ENCODE measurements around the gene GHITM.

Gene GHITM

DNA sequence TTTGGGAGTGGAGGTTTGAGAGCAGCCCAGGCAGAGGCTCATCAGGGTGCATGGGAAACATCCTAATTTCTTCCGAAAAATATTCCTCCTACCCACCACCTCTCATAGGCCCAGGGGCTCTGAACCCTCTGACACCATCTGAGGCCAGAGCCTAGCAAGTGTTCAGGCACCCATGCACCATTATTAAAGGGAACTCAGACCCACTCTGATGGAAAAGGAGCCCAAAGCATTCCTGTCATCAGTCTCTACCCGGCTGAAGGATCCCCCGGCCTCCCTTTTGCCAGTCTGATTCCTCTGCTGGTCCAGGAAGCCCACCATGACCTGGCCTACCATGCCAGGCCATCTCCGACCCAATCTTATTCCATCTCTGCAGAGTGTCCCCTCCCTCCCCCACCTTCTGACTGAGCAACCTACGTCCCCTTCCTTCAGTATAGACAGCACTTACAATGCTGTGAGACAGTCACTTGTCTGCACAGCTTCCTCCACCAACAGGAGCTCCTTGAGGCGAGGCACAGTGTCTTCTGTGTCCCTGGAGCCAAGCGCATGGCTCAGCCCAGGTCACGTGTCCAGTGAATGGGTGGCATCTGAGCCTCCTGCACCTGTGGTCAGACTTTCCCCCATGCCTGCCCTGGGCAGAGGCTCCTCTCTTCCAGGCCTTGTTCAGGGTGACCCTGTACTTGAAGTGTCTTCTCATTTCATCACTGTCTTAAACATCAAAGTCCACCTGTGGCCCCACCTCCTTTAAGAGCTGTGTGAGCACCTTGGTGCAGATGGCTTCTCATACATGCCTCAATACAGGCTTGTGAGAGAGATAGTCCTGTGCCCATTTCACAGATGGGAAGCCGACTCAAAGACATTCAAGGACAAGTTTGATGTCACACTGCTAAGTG lies 33.4 kb downstream of the GHITM start:
- TF ChIP-seq, protein P1, sequence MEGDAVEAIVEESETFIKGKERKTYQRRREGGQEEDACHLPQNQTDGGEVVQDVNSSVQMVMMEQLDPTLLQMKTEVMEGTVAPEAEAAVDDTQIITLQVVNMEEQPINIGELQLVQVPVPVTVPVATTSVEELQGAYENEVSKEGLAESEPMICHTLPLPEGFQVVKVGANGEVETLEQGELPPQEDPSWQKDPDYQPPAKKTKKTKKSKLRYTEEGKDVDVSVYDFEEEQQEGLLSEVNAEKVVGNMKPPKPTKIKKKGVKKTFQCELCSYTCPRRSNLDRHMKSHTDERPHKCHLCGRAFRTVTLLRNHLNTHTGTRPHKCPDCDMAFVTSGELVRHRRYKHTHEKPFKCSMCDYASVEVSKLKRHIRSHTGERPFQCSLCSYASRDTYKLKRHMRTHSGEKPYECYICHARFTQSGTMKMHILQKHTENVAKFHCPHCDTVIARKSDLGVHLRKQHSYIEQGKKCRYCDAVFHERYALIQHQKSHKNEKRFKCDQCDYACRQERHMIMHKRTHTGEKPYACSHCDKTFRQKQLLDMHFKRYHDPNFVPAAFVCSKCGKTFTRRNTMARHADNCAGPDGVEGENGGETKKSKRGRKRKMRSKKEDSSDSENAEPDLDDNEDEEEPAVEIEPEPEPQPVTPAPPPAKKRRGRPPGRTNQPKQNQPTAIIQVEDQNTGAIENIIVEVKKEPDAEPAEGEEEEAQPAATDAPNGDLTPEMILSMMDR (IDR thresholded peaks at IDR 0.05; ENCODE audit: borderline replicate concordance, insufficient read depth, low read depth, low read length), result no peak
- no peak overlapping the region for H3K4me3 ChIP-seq (ENCODE audit: low read depth, low read length)

DNA sequence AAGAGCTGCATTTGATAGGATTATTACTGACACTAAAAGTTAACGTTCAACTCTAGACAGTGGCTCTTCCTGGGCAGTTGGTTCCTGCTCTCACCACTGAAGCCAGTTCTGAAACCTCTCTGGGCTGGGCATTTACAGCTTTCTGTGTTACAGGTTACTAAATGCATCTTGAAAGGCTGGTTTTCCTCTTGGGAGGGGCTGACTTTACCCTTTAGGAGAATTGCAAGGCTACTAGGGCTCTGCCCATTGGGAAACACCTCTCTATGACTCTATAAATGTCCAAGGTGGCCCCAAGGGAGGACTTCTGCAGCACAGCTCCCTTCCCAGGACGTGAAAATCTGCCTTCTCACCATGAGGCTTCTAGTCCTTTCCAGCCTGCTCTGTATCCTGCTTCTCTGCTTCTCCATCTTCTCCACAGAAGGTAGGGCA lies 34.2 kb downstream of the GHITM start, which contains the start of gene GPR15LG:
Gene GPR15LG, plus strand, starts transcription at position 301 of the 429 bp plus-strand sequence. Its CDS starts 51 bp downstream, at position 352.
- no peak within 1 kb of the TSS for H3K4me3 ChIP-seq (ENCODE audit: low read depth, low read length)
- TF ChIP-seq, protein P1 (IDR thresholded peaks at IDR 0.05; ENCODE audit: borderline replicate concordance, insufficient read depth, low read depth, low read length), result no peak

DNA sequence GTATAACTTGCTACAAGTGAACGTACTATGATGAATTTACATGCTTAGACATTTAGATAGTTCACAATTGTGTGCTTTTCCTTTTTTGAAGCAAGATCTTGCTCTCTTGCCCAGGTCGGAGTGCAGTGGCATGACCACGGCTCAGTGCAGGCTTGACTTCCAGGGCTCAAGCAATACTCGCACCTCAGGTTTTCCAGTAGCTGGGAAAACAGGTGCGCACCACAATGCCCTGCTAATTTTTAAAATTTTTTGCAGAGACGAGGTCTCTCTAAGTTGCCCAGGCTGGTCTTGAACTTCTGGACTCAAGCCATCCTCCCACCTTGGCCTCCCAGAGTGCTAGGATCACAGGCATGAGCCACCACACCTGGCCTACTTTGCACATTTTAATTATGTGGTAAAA lies 36.1 kb downstream of the GHITM start:
- H3K4me3 ChIP-seq (ENCODE audit: low read depth, low read length), result no peak overlapping the region
- TF ChIP-seq, protein P1 (IDR thresholded peaks at IDR 0.05; ENCODE audit: borderline replicate concordance, insufficient read depth, low read depth, low read length), result no peak

DNA sequence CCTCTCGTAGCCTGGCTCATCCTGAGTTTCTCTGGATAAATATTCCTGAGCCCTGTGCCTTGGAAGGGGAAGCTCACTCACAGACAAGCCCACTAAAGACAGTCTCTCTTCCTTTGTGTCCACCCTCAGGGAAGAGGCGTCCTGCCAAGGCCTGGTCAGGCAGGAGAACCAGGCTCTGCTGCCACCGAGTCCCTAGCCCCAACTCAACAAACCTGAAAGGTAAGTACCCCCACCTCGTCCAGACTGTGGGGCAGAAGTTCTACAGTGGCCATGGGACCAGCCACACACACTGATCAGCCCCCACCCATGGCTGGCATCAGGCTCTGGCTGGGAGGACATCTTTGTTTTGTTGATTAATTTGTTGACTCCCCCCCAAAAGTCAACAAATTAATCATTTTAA lies 37.0 kb downstream of the GHITM start:
- TF ChIP-seq, protein P1 (IDR thresholded peaks at IDR 0.05; ENCODE audit: borderline replicate concordance, insufficient read depth, low read depth, low read length), result no peak
- H3K4me3 ChIP-seq (ENCODE audit: low read depth, low read length), result no peak overlapping the region

DNA sequence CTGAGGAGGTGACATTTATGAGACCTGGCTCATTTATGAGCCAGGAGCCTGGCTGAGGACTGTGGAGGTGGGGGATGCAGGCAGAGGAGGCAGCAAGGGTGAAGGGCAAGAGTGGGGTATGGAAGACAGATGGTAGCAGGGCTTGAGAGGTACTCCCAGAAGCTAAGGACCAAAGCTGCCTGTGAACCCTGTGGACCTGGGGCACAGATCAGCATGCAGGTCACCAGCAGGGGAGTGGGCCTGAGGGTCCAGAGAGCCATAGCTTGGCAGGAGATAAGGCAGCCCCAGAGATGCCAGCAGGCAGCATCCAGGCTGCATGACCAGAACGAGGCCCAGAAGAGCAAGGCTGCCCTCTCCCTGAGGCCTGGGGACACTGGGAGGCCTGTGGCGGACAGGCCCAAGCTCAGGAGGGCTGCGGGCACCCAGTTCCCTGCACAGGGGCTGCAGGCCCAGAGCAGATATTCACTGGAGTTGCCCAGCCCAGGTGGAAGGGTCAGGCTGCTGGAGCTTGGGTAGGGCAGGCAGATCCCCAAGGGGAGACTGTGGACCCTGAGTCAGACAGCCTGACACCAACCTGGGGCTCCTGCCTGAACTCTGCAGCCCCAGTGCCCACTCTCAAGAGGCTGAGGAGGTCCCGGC lies 37.6 kb downstream of the GHITM start:
- H3K4me3 ChIP-seq (ENCODE audit: low read depth, low read length), result no peak overlapping the region
- TF ChIP-seq, protein P1 (IDR thresholded peaks at IDR 0.05; ENCODE audit: borderline replicate concordance, insufficient read depth, low read depth, low read length), result no peak

DNA sequence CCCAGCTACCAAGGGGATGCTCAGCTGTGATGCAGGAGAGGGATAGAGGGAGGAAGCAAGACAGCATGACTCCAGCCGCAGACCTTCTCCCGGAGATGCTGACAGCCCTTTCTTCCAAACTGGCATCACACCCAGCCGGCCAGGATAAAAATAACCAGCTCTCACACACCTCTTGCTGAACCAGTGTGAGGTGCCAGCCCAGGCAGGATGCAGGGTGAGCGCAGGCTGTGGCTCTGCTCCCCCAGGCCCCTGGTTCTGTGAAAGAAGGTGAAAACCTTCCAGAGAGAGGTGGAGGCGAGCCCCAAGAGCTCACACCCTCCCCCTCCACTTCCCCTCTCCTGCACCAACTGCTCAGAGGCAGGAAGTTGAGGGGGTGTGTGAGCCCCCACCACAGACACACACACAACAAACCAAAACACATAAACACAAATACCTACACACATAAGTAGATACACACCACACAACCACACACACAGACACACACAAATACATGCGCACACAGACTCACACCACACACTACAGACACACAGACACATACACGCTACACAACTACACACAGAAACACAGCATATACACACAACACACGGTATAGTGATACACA lies 38.3 kb downstream of the GHITM start:
- no peak overlapping the region for H3K4me3 ChIP-seq (ENCODE audit: low read depth, low read length)
- TF ChIP-seq, protein P1 (IDR thresholded peaks at IDR 0.05; ENCODE audit: borderline replicate concordance, insufficient read depth, low read depth, low read length), result no peak
